Measurements from ENCODE around the gene RASA3. TPM values are rescaled to one million over a fixed set of nuclear protein-coding genes. Genes with fewer than 3 reads are reported as not detected.

Gene RASA3
- total RNA-seq, 1 donor from 2014 or later: 17.3 TPM

DNA sequence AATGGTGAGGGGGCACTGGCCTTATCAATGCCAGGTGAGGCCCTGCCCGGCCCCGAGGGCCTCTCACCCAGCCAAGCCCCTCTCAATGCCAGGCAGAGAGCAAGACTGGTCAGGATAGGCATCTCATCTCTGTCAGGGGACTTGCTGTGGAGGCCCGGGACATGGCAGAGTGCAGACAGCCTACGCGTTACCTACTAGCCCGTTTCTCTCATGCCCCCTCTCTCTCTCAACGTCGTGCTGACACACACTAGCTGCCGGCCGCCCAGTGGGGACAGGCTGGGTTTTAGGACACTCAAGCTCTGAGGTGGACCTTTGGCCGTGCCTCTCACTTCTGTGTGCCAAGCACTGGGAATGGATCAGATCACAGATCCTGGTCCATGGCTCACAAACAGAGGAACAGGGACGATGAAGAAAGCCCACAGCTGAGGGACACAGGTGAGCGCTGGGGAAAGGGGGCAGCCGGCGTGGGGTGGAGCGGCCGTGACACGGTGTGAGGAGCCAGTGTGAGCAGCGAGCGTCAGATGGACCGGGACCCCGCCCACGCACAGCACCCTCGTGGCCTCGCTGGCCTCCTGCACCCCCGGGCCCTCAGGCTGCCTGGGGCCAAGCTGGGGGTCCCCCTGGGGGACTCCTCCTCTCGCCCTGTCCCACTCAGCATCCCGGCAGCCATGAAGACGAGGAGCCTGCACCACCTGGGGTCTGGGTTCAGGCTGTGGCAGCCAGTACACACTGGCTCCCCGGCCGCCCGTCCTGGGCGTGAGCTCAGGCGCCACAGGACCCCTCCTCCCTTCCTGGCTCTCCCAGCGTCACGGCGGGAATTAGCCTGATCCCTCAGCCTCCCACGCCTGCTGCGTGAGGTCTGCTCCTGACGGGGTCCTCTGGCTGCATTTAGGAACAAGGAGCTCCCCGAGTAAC is 81.6 kb downstream of the RASA3 start:
- no peaks in the 10 kb centered on the region for H3K9me3 ChIP-seq
- no peak overlapping the region for H3K4me3 ChIP-seq
- TF ChIP-seq, protein P1, sequence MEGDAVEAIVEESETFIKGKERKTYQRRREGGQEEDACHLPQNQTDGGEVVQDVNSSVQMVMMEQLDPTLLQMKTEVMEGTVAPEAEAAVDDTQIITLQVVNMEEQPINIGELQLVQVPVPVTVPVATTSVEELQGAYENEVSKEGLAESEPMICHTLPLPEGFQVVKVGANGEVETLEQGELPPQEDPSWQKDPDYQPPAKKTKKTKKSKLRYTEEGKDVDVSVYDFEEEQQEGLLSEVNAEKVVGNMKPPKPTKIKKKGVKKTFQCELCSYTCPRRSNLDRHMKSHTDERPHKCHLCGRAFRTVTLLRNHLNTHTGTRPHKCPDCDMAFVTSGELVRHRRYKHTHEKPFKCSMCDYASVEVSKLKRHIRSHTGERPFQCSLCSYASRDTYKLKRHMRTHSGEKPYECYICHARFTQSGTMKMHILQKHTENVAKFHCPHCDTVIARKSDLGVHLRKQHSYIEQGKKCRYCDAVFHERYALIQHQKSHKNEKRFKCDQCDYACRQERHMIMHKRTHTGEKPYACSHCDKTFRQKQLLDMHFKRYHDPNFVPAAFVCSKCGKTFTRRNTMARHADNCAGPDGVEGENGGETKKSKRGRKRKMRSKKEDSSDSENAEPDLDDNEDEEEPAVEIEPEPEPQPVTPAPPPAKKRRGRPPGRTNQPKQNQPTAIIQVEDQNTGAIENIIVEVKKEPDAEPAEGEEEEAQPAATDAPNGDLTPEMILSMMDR (IDR thresholded peaks at IDR 0.05): no peak
- H3K27me3 ChIP-seq: no peaks in the 10 kb centered on the region
- H3K27ac ChIP-seq: no peak overlapping the region
- DNase-seq (no peak), ATAC-seq (no peak)
- peaks cover 4% of the 10 kb centered on the region for H3K4me1 ChIP-seq
- intact Hi-C loops (cut with DNase I): no loop called here
- peaks cover 7% of the 10 kb centered on the region for H3K36me3 ChIP-seq

DNA sequence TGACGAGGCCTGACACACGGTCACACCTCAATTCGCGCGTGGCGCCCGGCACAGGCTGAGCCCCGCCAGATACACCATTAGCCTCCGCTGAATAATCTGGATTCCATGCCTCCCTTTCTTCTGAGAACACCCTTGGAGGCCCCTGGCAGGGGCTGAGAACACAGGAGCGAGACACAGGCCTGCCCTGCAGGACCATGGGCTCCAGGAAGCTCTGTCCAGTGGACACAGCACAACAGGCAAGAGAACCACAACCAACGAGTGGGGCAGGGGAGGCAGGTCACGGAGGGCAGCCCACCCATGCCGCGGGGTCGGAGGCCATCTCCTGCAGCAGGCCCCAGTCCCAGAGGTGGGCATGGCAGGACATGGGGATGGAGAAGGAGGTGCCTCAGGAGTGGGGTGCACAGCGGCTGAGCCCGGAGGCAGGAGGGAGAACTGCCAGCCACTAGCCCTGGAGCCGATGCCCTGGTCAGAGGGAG is 82.8 kb downstream of the RASA3 start:
- DNase-seq (no peak), ATAC-seq (no peak)
- Histone ChIP-seq H3K27me3 (no peaks in the 10 kb centered on the region), H3K4me1 (peaks cover 6% of the 10 kb centered on the region), H3K4me3 (no peak overlapping the region), H3K9me3 (no peaks in the 10 kb centered on the region), H3K27ac (no peak overlapping the region), H3K36me3 (peaks cover under 1% of the 10 kb centered on the region)
- intact Hi-C loops (cut with DNase I): no loop called here
- TF ChIP-seq, protein P1 (IDR thresholded peaks at IDR 0.05): no peak

DNA sequence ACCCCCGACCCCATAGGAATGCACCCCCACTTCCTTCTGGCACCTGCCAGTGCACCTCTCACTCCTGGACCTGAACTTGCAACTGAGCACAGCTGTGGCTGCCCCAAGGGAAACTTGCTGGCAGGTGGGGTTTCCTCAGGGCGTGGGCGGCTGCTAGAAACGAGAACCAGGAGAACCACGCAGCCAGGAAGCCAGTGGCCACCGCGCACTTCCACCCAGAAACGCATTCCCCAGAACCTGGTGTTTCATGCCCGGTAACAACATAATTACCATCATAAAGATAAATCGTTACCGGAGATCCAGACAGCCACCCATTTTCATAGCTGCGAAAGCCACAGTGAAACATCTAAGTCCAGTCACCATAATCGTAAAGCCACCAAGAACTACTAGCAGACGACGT is 83.4 kb downstream of the RASA3 start:
- TF ChIP-seq, protein P1 (IDR thresholded peaks at IDR 0.05): no peak
- Histone ChIP-seq H3K4me3 (no peak overlapping the region), H3K4me1 (peaks cover 6% of the 10 kb centered on the region), H3K9me3 (no peaks in the 10 kb centered on the region), H3K36me3 (no peaks in the 10 kb centered on the region), H3K27me3 (no peaks in the 10 kb centered on the region), H3K27ac (no peak overlapping the region)
- ATAC-seq (peak; percentile 44), DNase-seq (no peak)
- intact Hi-C loops (cut with DNase I): no loop called here

DNA sequence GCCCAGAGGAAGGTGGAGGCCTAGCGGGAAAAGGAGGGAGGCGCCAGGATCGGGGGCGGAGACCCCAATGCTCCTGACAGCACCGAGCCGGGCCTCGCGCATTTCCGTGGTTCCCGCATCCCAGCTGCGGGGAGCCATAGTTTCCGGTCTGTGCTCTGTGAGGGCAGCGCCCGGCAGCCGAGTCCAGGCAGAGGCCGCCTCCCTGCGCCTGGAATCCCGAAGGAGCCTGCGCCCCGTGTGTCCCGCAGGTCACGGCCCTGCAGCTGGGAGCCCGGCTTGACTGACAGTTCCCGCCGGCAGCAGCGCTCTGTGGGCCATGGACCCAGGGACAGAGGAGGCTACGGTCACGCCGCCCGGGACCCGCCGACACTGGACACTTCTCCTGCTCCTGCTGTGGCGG is 84.0 kb downstream of the RASA3 start:
- TF ChIP-seq, protein P1 (IDR thresholded peaks at IDR 0.05): no peak
- H3K27me3 ChIP-seq: no peaks in the 10 kb centered on the region
- peaks cover 6% of the 10 kb centered on the region for H3K4me1 ChIP-seq
- DNase-seq: no peak
- ATAC-seq: peak; percentile 4
- H3K27ac ChIP-seq: no peak overlapping the region
- intact Hi-C loops (cut with DNase I): no loop called here
- H3K36me3 ChIP-seq: no peaks in the 10 kb centered on the region
- H3K4me3 ChIP-seq: no peak overlapping the region
- no peaks in the 10 kb centered on the region for H3K9me3 ChIP-seq

DNA sequence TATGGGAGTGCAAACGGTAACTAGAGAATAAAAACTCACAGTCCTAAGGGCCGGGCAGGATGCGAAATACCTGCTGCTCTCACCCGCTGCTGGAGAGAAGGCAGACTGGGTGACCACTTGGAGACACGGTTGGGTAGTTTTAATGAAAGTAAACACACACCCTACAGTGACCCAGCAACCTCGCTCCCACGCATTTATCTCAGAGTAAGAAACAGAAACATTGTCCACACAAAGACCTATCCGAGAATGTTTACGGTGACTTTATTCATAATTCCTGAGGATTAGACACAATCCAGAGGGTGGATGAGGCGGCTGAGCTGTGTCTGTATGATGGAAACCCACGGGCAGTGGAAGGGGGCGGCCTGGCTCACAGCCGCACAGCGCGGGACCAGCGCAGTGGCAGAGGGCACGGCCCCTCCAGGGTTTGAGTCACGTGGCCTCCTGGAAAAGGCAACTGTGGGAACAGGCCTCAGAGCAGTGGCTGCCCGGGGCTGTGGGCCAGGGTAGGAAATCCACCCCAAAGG is 85.0 kb downstream of the RASA3 start:
- TF ChIP-seq, protein P1 (IDR thresholded peaks at IDR 0.05): no peak
- Histone ChIP-seq H3K27me3 (no peaks in the 10 kb centered on the region), H3K36me3 (no peaks in the 10 kb centered on the region), H3K4me3 (no peak overlapping the region), H3K9me3 (no peaks in the 10 kb centered on the region), H3K27ac (no peak overlapping the region), H3K4me1 (peaks cover 6% of the 10 kb centered on the region)
- no peak for ATAC-seq
- DNase-seq: no peak
- intact Hi-C loops (cut with DNase I): no loop called here

Data from upper lobe of right lung (tissue), 1 donor.